Thoracic aorta (tissue), 2 donors: Measurements from ENCODE around the gene YARS1. TPM values are rescaled to one million over a fixed set of nuclear protein-coding genes. Genes with fewer than 3 reads are reported as not detected.
A peak's percentile ranks its signal among the peaks of the same experiment; 100 is the strongest.

ENCODE experiments used
- ATAC-seq: fragments of 150-250 bp; one replicate; pipeline ENCODE4 v1.8.0; 2017; ENCODE audit warnings: low read depth; ENCODE audit not compliant: insufficient number of reproducible peaks, low FRiP score
- DNase-seq: peaks from one replicate; pipeline ENCODE4 v3.0.0-alpha.2; 2020; ENCODE audit warnings: low spot score
- H3K27ac ChIP-seq, 2 donors: fragments of 200-600 bp; sonication (generic); 1 replicate in 1 of 2; 2 replicates in 1 of 2; pipeline ENCODE4 v1.5.1; 2016; ENCODE audit warnings: mild to moderate bottlenecking in 2 of 2, moderate library complexity in 2 of 2
- H3K27me3 ChIP-seq: fragments of 200-600 bp; sonication (generic); replicated peaks from 2 replicates; pipeline ENCODE4 v1.6.0; 2016; ENCODE audit warnings: mild to moderate bottlenecking; ENCODE audit not compliant: insufficient read depth
- H3K36me3 ChIP-seq: fragments of 200-600 bp; sonication (generic); one replicate; pipeline ENCODE4 v1.5.1; 2016
- H3K4me1 ChIP-seq, 2 donors: fragments of 200-600 bp; sonication (generic); 1 replicate in 1 of 2; 2 replicates in 1 of 2; pipeline versions ENCODE4 v1.5.1 to v1.6.0; 2016; ENCODE audit warnings: low read depth in 2 of 2, mild to moderate bottlenecking in 1 of 2; ENCODE audit not compliant: control insufficient read depth in 1 of 2
- H3K4me3 ChIP-seq: fragments of 200-600 bp; sonication (generic); 2 replicates; pipeline ENCODE4 v1.5.1; 2016; ENCODE audit warnings: mild to moderate bottlenecking
- H3K9me3 ChIP-seq: fragments of 200-600 bp; sonication (generic); 2 replicates; pipeline ENCODE4 v1.5.1; 2016
- CTCF ChIP-seq: fragments of 200-600 bp; sonication (generic); IDR thresholded peaks from one replicate; pipeline ENCODE4 v1.5.1; 2019; ENCODE audit warnings: antibody characterized with exemption
- total RNA-seq, 2 donors: library from RNA; depleted of rRNA; stranded (reverse); fragments of >200 nt; gene quantifications; one replicate each; pipeline versions ENCODE4 v1.1.0 to v1.2.3, GENCODE V29; 2016

Gene YARS1
- total RNA-seq, 2 donors from 2014 or later: 62.5 to 74.9 TPM

GRCh38 chr1:32863218-32863880 lies 46.2 kb upstream of the YARS1 start:
- DNase-seq (no peak), ATAC-seq (no peak)
- no peaks in the 10 kb centered on the region for H3K27me3 ChIP-seq
- H3K4me1 ChIP-seq: peaks cover 41 to 78% of the 10 kb centered on the region in 2 donors
- H3K27ac ChIP-seq: peak overlapping the region; percentile 62 to 72
- no peaks in the 10 kb centered on the region for H3K36me3 ChIP-seq
- no peak overlapping the region for H3K4me3 ChIP-seq
- no peak for TF ChIP-seq CTCF
- H3K9me3 ChIP-seq: no peaks in the 10 kb centered on the region

- Histone ChIP-seq H3K9me3 (no peaks in the 10 kb centered on the region), H3K27me3 (no peaks in the 10 kb centered on the region), H3K4me3 (no peak overlapping the region), H3K4me1 (peaks cover 41 to 79% of the 10 kb centered on the region in 2 donors), H3K27ac (peak overlapping the region; percentile 61 to 72), H3K36me3 (peaks cover 6% of the 10 kb centered on the region)
- no peak for ATAC-seq
- no peak for TF ChIP-seq CTCF
- DNase-seq: no peak
Measured at GRCh38 chr1:32861904-32862695, 44.9 kb upstream of the YARS1 start.

- TF ChIP-seq CTCF: no peak
- H3K27me3 ChIP-seq: no peaks in the 10 kb centered on the region
- peaks cover 17% of the 10 kb centered on the region for H3K36me3 ChIP-seq
- peaks cover 40 to 65% of the 10 kb centered on the region in 2 donors for H3K4me1 ChIP-seq
- DNase-seq (no peak), ATAC-seq (no peak)
- no peaks in the 10 kb centered on the region for H3K9me3 ChIP-seq
- no peak overlapping the region for H3K4me3 ChIP-seq
- H3K27ac ChIP-seq: peak overlapping the region; percentile 61 to 72
Measured at GRCh38 chr1:32860566-32860965, 43.4 kb upstream of the YARS1 start.

- peaks cover 17% of the 10 kb centered on the region for H3K36me3 ChIP-seq
- peak overlapping the region in 1 of 2 donors; percentile 8 for H3K27ac ChIP-seq
- H3K27me3 ChIP-seq: no peaks in the 10 kb centered on the region
- ATAC-seq: no peak
- no peak for TF ChIP-seq CTCF
- H3K9me3 ChIP-seq: no peaks in the 10 kb centered on the region
- peaks cover 33 to 59% of the 10 kb centered on the region in 2 donors for H3K4me1 ChIP-seq
- no peak overlapping the region for H3K4me3 ChIP-seq
- no peak for DNase-seq
Measured at GRCh38 chr1:32859915-32860314, 42.8 kb upstream of the YARS1 start.

- no peaks in the 10 kb centered on the region for H3K9me3 ChIP-seq
- TF ChIP-seq CTCF: no peak
- H3K27ac ChIP-seq: no peak overlapping the region
- H3K4me1 ChIP-seq: peaks cover 24 to 48% of the 10 kb centered on the region in 2 donors
- H3K27me3 ChIP-seq: no peaks in the 10 kb centered on the region
- H3K36me3 ChIP-seq: peaks cover 24% of the 10 kb centered on the region
- DNase-seq (no peak), ATAC-seq (no peak)
- H3K4me3 ChIP-seq: no peak overlapping the region
Measured at GRCh38 chr1:32858791-32859190, 41.6 kb upstream of the YARS1 start.
